ENCODE measurements around the gene MARVELD3. TPM values are rescaled to one million over a fixed set of nuclear protein-coding genes. Genes with fewer than 3 reads are reported as not detected.

MARVELD3 gene
- total and polyA plus RNA-seq, 8 donors, result 1.2 to 480 (median 2.3) TPM

DNA sequence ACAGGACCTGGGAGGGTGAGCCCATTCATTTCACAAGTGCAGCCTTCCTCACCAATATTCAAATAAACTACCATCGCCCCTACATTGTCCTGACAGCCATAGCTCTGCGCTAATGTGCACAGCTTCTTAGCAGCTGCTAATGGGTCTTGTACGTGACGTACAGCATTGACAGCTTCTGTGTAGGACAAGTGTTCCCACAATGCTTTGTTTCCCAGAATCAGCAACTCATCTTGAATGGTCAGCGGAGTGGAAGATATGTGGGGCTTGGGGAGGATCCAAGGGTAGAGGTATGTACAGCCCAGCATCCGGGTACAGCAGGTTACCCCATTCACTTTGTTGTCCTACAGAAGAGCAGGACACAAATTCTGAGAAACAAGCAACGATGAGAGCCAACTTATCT lies 23.7 kb downstream of the MARVELD3 start:
- no peak for DNase-seq
- H3K9me3 ChIP-seq, result no peaks in the 10 kb centered on the region
- no peak overlapping the region for H3K27ac ChIP-seq
- no peak for TF ChIP-seq EP300 (IDR thresholded peaks at IDR 0.05)
- TF ChIP-seq, protein P1, sequence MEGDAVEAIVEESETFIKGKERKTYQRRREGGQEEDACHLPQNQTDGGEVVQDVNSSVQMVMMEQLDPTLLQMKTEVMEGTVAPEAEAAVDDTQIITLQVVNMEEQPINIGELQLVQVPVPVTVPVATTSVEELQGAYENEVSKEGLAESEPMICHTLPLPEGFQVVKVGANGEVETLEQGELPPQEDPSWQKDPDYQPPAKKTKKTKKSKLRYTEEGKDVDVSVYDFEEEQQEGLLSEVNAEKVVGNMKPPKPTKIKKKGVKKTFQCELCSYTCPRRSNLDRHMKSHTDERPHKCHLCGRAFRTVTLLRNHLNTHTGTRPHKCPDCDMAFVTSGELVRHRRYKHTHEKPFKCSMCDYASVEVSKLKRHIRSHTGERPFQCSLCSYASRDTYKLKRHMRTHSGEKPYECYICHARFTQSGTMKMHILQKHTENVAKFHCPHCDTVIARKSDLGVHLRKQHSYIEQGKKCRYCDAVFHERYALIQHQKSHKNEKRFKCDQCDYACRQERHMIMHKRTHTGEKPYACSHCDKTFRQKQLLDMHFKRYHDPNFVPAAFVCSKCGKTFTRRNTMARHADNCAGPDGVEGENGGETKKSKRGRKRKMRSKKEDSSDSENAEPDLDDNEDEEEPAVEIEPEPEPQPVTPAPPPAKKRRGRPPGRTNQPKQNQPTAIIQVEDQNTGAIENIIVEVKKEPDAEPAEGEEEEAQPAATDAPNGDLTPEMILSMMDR (IDR thresholded peaks at IDR 0.05), result no peak
- TF ChIP-seq POLR2A (IDR thresholded peaks at IDR 0.05), result no peak
- TF ChIP-seq POLR2AphosphoS5 (IDR thresholded peaks at IDR 0.05), result no peak
- H3K4me1 ChIP-seq, result no peaks in the 10 kb centered on the region
- intact Hi-C loops (cut with DNase I; ENCODE audit: low total_unique reads), result no loop called here
- H3K4me3 ChIP-seq, result no peak overlapping the region
- 93 to 98% (median 97%) methylated on average over 7 of the region's 7 CpGs for WGBS, 5 donors
- peaks cover 19 to 82% (median 65%) of the 10 kb centered on the region in 4 donors for H3K36me3 ChIP-seq
- H3K27me3 ChIP-seq, result no peaks in the 10 kb centered on the region

DNA sequence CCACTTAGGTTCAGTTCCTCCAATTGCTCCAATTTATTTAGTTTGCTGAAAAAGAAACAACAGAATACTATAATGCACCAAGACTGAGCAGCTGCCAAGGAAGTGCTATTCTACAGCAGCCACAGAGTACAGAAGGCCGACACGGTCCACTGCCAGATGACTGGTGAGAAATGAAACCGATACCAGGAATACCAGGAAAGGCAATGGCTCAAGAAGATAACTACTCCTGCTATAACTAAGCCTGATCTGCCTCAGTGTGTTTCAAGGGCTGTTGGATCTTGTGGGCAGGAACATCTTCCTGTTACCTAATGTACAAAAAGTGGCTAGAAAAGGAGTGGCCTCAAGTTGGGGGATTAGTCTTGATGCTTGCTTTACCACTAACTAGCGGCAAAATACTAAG lies 32.8 kb downstream of the MARVELD3 start:
- intact Hi-C loops (cut with DNase I; ENCODE audit: low total_unique reads), result no loop called here
- no peak for DNase-seq
- Histone ChIP-seq H3K4me3 (no peak overlapping the region), H3K27me3 (no peaks in the 10 kb centered on the region), H3K4me1 (no peaks in the 10 kb centered on the region), H3K27ac (no peak overlapping the region), H3K36me3 (peaks cover 21 to 85% (median 80%) of the 10 kb centered on the region in 4 donors), H3K9me3 (no peaks in the 10 kb centered on the region)
- no peak for TF ChIP-seq EP300 (IDR thresholded peaks at IDR 0.05)
- no peak for TF ChIP-seq POLR2AphosphoS5 (IDR thresholded peaks at IDR 0.05)
- TF ChIP-seq, protein P1 (IDR thresholded peaks at IDR 0.05), result no peak
- no peak for TF ChIP-seq POLR2A (IDR thresholded peaks at IDR 0.05)
- 81 to 90% (median 89%) methylated on average over 4 of the region's 4 CpGs for WGBS, 5 donors

DNA sequence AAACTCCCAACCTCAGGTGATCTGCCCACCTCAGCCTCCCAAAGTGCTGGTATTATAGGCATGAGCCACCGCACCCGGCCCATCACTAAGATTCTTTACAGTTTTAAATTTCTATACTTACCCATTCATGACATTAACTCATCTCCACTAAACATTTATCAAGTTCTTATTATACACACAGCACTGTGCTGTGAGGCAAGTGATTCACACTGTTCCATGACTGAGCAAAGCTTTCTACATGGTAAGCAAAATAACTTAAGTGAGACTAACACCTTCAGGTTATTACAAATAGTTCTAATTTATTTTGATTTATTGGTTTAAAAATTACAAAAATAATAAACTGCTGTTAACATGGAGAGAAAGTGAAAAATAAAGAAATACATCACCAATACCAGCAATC lies 33.5 kb downstream of the MARVELD3 start:
- Histone ChIP-seq H3K36me3 (peaks cover 17 to 85% (median 82%) of the 10 kb centered on the region in 4 donors), H3K27ac (no peak overlapping the region), H3K27me3 (no peaks in the 10 kb centered on the region), H3K4me1 (no peaks in the 10 kb centered on the region), H3K9me3 (no peaks in the 10 kb centered on the region), H3K4me3 (no peak overlapping the region)
- 96 to 100% (median 99%) methylated on average over 2 of the region's 2 CpGs for WGBS, 5 donors
- DNase-seq, result no peak
- intact Hi-C loops (cut with DNase I; ENCODE audit: low total_unique reads), result no loop called here
- no peak for TF ChIP-seq POLR2AphosphoS5 (IDR thresholded peaks at IDR 0.05)
- no peak for TF ChIP-seq EP300 (IDR thresholded peaks at IDR 0.05)
- TF ChIP-seq, protein P1 (IDR thresholded peaks at IDR 0.05), result no peak
- TF ChIP-seq POLR2A (IDR thresholded peaks at IDR 0.05), result no peak

DNA sequence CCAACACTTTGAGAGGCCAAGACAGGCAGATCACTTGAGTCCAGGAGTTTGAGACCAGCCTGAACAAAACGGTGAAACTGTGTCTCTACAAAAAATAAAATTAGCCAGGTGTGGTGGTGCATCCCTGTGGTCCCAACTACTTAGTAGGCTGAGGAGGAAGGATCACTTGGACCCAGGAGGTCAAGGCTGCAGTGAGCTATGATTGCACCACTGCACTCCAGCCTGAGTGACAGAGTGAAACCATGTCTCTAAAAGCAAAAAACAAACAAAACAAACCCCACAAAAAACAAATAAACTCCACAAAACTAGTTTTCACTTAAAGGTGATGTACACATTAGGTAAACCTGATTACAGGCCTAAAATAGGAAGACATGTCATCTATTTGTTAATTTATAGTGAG lies 40.3 kb downstream of the MARVELD3 start:
- TF ChIP-seq POLR2AphosphoS5 (IDR thresholded peaks at IDR 0.05) (no peak), EP300 (IDR thresholded peaks at IDR 0.05) (no peak), POLR2A (IDR thresholded peaks at IDR 0.05) (no peak)
- TF ChIP-seq, protein P1 (IDR thresholded peaks at IDR 0.05), result no peak
- Histone ChIP-seq H3K4me3 (no peak overlapping the region), H3K27ac (no peak overlapping the region), H3K36me3 (peaks cover 13 to 98% (median 96%) of the 10 kb centered on the region in 4 donors), H3K9me3 (no peaks in the 10 kb centered on the region), H3K4me1 (peaks cover 0 to 9% (median 3%) of the 10 kb centered on the region in 4 donors), H3K27me3 (no peaks in the 10 kb centered on the region)
- intact Hi-C loops (cut with DNase I; ENCODE audit: low total_unique reads), result no loop called here
- 74 to 96% (median 91%) methylated on average over 1 of the region's 1 CpG for WGBS, 5 donors
- DNase-seq, result no peak
